OCI-LY1 (cell line): Measurements from ENCODE around the gene SELENOH.

Experiments used
- H2AFZ ChIP-seq: fragments of 200-600 bp; sonication (generic), shearing (Covaris generic); 2 replicates; pipeline ENCODE4 v1.6.0; 2014; ENCODE audit warnings: antibody characterized with exemption, mild to moderate bottlenecking, low read length
- H3F3A ChIP-seq: fragments of 200-600 bp; sonication (generic), shearing (Covaris generic); 2 replicates; pipeline ENCODE4 v1.6.0; 2014; ENCODE audit warnings: mild to moderate bottlenecking, antibody characterized with exemption, low read length, moderate library complexity; ENCODE audit not compliant: insufficient read depth
- H3K27ac ChIP-seq: fragments of 200-600 bp; sonication (generic); 2 replicates; pipeline ENCODE4 v1.5.1; 2014; ENCODE audit warnings: low read length, mixed run types, mild to moderate bottlenecking, low read depth; ENCODE audit not compliant: poor library complexity, severe bottlenecking
- H3K27me3 ChIP-seq: fragments of 200-600 bp; sonication (generic); 2 replicates; pipeline ENCODE4 v1.6.0; 2014; ENCODE audit warnings: antibody characterized with exemption, mild to moderate bottlenecking, low read length, moderate library complexity; ENCODE audit not compliant: insufficient read depth
- H3K36me3 ChIP-seq: fragments of 200-600 bp; sonication (generic); 2 replicates; pipeline ENCODE4 v1.6.1; 2014; ENCODE audit warnings: mild to moderate bottlenecking, antibody characterized with exemption, low read length, moderate library complexity, mixed read lengths; ENCODE audit not compliant: insufficient read depth
- H3K4me1 ChIP-seq: fragments of 200-600 bp; sonication (generic); 2 replicates; pipeline ENCODE4 v1.5.1; 2014; ENCODE audit warnings: mild to moderate bottlenecking, low read length, moderate library complexity; ENCODE audit not compliant: insufficient read depth, severe bottlenecking
- H3K4me2 ChIP-seq: fragments of 200-600 bp; sonication (generic), shearing (Covaris generic); 2 replicates; pipeline ENCODE4 v1.6.1; 2014; ENCODE audit warnings: low read length
- H3K4me3 ChIP-seq: fragments of 200-600 bp; sonication (generic); 2 replicates; pipeline ENCODE4 v1.5.1; 2014; ENCODE audit warnings: low read length, low read depth, mild to moderate bottlenecking, mixed read lengths; ENCODE audit not compliant: poor library complexity, severe bottlenecking
- H3K79me2 ChIP-seq: fragments of 200-600 bp; shearing (Covaris generic); 2 replicates; pipeline ENCODE4 v1.6.1; 2016; ENCODE audit warnings: mixed run types, low read length, mixed read lengths; ENCODE audit not compliant: insufficient read depth
- H3K9ac ChIP-seq: fragments of 200-600 bp; sonication (generic), shearing (Covaris generic); 2 replicates; pipeline ENCODE4 v1.6.1; 2014; ENCODE audit warnings: mild to moderate bottlenecking, low read length, mixed read lengths
- H3K9me2 ChIP-seq: fragments of 200-600 bp; sonication (generic), shearing (Covaris generic); 2 replicates; pipeline ENCODE4 v1.6.1; 2014; ENCODE audit warnings: low read depth, mild to moderate bottlenecking, low read length, mixed read lengths
- H3K9me3 ChIP-seq: fragments of 200-600 bp; shearing (Covaris generic); 2 replicates; pipeline ENCODE4 v1.6.1; 2014; ENCODE audit warnings: low read length, mixed read lengths
- H4K20me1 ChIP-seq: fragments of 200-600 bp; sonication (generic), shearing (Covaris generic); 2 replicates; pipeline ENCODE4 v1.6.0; 2016; ENCODE audit warnings: mild to moderate bottlenecking, low read length; ENCODE audit not compliant: insufficient read depth
- EZH2 ChIP-seq: fragments of 200-600 bp; sonication (generic), shearing (Covaris generic); IDR thresholded peaks from 2 replicates; pipeline ENCODE4 v1.8.0; 2017; ENCODE audit warnings: borderline replicate concordance, mixed run types, mild to moderate bottlenecking, antibody characterized with exemption, low read length, moderate library complexity, mixed read lengths
- TF ChIP-seq, protein P1 (sequence below): fragments of 200-600 bp; sonication (generic), shearing (Covaris generic); IDR thresholded peaks from 2 replicates; pipeline ENCODE4 v1.5.1; 2017; ENCODE audit warnings: mild to moderate bottlenecking, antibody characterized with exemption, low read length, moderate library complexity, mixed read lengths

SELENOH gene

DNA sequence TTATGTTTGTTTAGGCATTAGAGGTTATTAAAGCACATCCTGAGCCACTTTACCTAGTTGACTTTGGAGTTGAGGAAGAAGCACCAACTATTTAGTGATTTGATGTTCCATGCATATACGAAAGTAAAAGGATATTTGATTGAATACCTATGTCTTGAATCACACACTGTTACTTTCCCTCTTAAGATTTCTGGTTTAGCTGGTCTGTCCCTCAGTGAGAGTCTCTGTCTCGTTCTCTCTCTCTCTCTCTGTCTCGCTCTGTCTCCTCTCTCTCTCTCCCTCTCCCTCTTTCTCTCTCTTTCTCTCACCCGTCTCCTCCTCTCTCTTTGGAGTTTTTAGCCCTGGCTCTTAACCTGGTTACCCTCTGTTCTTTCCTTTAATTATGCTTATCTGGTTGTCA lies 31.3 kb downstream of the SELENOH start:
- Histone ChIP-seq H3F3A (no peaks in the 10 kb centered on the region), H3K27ac (no peak overlapping the region)

DNA sequence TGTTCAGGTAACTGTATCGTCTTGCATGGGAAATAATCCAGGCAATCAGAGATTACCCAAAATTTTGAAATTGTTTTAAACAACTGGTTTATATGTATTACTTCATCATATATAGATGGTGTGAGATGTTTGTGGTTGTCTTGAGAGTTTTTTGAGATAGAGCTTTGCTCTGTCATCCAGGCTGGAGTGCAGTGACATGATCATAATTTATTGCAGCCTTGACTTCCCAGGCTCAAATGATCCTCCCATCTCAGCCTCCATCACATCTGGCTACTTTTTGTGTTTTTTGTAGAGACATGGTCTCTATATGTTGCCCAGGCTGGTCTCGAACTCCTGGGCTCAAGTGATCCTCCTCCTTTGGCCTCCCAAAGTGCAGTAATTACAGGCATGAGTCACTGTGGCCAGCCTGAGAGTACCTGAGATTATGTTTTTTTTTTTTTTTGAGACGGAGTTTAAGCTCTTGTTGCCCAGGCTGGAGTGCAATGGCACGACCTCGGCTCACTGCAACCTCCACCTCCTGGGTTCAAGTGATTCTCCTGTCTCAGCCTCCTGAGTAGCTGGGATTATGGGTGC lies 31.8 kb downstream of the SELENOH start:
- H3F3A ChIP-seq = no peaks in the 10 kb centered on the region
- H3K27me3 ChIP-seq = no peaks in the 10 kb centered on the region
- no peak overlapping the region for H2AFZ ChIP-seq
- H3K27ac ChIP-seq = no peak overlapping the region
- no peaks in the 10 kb centered on the region for H3K4me1 ChIP-seq
- no peaks in the 10 kb centered on the region for H3K9me2 ChIP-seq
- H3K36me3 ChIP-seq = no peaks in the 10 kb centered on the region
- H3K9ac ChIP-seq = no peak overlapping the region
- no peaks in the 10 kb centered on the region for H4K20me1 ChIP-seq
- no peak overlapping the region for H3K4me2 ChIP-seq
- no peak overlapping the region for H3K4me3 ChIP-seq
- H3K9me3 ChIP-seq = no peaks in the 10 kb centered on the region
- no peaks in the 10 kb centered on the region for H3K79me2 ChIP-seq
- no peak for TF ChIP-seq EZH2
- TF ChIP-seq, protein P1, sequence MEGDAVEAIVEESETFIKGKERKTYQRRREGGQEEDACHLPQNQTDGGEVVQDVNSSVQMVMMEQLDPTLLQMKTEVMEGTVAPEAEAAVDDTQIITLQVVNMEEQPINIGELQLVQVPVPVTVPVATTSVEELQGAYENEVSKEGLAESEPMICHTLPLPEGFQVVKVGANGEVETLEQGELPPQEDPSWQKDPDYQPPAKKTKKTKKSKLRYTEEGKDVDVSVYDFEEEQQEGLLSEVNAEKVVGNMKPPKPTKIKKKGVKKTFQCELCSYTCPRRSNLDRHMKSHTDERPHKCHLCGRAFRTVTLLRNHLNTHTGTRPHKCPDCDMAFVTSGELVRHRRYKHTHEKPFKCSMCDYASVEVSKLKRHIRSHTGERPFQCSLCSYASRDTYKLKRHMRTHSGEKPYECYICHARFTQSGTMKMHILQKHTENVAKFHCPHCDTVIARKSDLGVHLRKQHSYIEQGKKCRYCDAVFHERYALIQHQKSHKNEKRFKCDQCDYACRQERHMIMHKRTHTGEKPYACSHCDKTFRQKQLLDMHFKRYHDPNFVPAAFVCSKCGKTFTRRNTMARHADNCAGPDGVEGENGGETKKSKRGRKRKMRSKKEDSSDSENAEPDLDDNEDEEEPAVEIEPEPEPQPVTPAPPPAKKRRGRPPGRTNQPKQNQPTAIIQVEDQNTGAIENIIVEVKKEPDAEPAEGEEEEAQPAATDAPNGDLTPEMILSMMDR = no peak

More for the DNA sequence above, 31.3 kb downstream of the SELENOH start:
- no peaks in the 10 kb centered on the region for H3K79me2 ChIP-seq
- no peak overlapping the region for H3K4me3 ChIP-seq
- H4K20me1 ChIP-seq = no peaks in the 10 kb centered on the region
- H3K9ac ChIP-seq = no peak overlapping the region
- H3K4me2 ChIP-seq = no peak overlapping the region
- no peaks in the 10 kb centered on the region for H3K27me3 ChIP-seq
- H3K36me3 ChIP-seq = no peaks in the 10 kb centered on the region
- H3K9me2 ChIP-seq = no peaks in the 10 kb centered on the region
- no peak for TF ChIP-seq EZH2
- TF ChIP-seq, protein P1 = no peak
- no peak overlapping the region for H2AFZ ChIP-seq
- no peaks in the 10 kb centered on the region for H3K9me3 ChIP-seq
- no peaks in the 10 kb centered on the region for H3K4me1 ChIP-seq

DNA sequence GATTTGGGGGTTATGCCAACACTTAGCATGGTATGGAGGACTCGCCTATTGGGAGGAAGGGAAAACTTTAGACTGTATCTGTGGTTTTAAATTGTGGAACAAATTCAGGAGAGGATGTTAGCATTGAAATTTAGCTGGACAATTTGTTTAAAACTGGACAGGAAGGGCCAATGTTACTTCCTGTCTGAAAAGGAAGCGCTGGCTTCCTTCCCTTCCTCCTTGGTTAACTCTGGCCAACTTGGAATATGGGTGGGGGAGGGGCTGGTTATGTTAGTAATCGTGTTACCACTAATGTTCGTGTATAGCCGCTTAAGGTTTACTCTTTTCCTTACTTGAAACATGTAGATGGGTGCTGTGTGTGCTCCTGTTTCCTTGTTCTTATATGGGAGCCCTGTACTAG lies 34.2 kb downstream of the SELENOH start:
- Histone ChIP-seq H3K9me2 (no peaks in the 10 kb centered on the region), H3K27me3 (no peaks in the 10 kb centered on the region), H2AFZ (no peak overlapping the region), H3K9me3 (no peaks in the 10 kb centered on the region), H3K4me1 (no peaks in the 10 kb centered on the region), H3K79me2 (no peaks in the 10 kb centered on the region), H4K20me1 (no peaks in the 10 kb centered on the region), H3K4me2 (no peak overlapping the region), H3K4me3 (no peak overlapping the region), H3K36me3 (no peaks in the 10 kb centered on the region), H3K9ac (no peak overlapping the region), H3F3A (no peaks in the 10 kb centered on the region), H3K27ac (no peak overlapping the region)
- TF ChIP-seq, protein P1 = no peak
- no peak for TF ChIP-seq EZH2
